Measurements from ENCODE around the gene NFATC2IP.
A peak's percentile ranks its signal among the peaks of the same experiment; 100 is the strongest.
"Not testable (repeated sequence)": the region's sequence is repeated elsewhere in the genome, so short reads cannot be mapped to it uniquely, and the experiment has no call there.

The NFATC2IP gene

DNA sequence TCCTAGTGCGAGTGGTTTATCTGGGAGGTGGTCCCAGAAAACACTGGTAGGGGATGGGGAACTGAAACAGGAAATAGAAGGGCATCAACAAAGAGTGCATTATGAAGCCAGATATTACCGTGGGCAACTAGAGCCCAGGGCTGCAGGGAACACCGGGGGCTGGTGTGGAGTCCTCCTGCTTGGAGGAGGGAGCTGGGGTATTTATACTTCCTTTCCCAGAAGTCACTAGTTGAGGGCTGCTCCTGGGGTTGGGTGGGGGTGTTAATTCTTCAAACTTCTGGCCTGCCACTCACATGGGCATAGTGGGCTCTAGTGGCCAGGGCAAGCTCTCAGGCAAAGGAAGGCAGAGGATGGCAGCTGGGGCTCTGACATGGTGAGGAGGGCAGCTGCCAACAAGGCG lies 48.8 kb downstream of the NFATC2IP start:
- no peak for DNase-seq (ENCODE audit: low spot score)

GRCh38 chr16:29000019-29000418 lies 49.3 kb downstream of the NFATC2IP start:
- no peak for DNase-seq (ENCODE audit: low spot score)

- not testable (repeated sequence) for DNase-seq (ENCODE audit: low spot score)
Observed at GRCh38 chr16:29004496-29005139, 53.9 kb downstream of the NFATC2IP start.

DNA sequence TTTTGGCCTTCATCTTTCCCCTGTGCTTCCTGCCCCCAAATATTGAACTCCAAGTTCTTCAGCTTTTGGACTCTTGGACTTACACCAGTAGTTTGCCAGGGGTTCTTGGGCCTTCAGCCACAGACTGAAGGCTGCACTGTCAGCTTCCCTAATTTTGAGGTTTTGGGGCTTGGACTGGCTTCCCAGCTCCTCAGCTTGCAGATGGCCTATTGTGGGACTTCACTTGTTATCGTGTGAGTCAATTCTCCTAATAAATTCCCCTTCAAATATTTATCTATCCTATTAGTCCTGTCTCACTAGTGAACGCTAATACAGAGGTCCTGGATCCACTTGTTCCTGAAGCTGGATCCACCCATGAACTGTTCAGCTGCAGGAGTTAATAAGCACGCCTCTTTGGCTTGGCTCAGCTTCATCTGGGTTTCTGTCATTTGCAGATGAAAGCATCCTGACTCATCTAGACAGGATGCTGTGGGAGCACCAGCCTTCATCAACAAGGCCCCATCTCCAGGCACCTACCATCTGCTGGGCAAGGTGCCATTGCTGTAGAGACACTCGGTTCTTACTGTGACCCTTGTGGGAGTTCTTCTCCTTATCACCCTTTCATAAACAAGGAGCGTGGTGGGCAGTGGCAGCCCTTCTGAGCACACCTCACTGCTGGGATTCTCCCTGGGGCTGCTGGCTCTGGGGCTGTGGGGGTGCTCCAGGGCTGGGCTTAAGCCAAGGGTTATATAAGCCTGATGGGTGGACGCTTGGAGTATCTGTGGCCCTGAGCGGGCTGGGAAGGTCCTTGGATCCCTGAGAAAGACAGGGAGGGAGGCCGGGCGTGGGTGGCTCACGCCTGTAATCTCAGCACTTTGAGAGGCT lies 57.2 kb downstream of the NFATC2IP start:
- peak; percentile 6 for DNase-seq (ENCODE audit: low spot score)

- no peak for DNase-seq (ENCODE audit: low spot score)
Observed at GRCh38 chr16:29009050-29009837, 58.5 kb downstream of the NFATC2IP start.

DNA sequence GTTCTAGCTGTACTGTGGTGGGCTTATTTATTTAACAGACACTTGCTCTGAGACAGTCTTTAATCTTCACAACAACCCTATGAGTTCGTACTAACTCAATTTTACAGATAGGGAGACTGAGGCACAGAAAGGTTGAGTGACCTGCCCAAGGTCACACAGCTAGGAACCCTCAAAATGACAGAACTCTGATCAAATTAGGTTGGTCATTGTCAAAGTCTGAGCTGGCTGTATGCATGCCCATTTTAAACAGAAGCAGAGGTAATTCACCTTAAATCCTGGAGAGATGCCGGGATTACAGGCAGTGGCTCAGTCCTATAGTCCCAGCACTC lies 59.1 kb downstream of the NFATC2IP start:
- no peak for DNase-seq (ENCODE audit: low spot score)

- no peak for DNase-seq (ENCODE audit: low spot score)
Observed at GRCh38 chr16:29011112-29011511, 60.4 kb downstream of the NFATC2IP start.

DNA sequence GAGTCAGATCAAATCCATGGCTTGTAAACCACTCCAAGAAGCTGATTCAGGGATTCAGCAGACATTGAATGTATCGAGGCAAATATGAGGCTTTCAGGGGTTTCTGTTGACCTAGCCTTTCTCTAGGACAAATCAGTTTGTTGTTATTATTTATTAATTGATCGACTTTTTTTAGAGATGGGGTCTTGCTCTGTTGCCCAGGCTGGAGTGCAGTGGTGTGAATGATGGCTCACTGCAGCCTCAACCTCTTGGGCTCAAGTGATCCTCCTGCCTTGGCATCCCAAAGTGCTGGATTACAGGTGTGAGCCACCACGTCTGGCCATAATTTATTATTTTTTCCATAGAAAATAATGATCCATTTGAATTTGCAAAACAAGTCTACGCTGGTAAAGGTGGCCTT lies 61.1 kb downstream of the NFATC2IP start:
- DNase-seq (ENCODE audit: low spot score), result no peak

- no peak for DNase-seq (ENCODE audit: low spot score)
Observed at GRCh38 chr16:29012913-29013553, 62.3 kb downstream of the NFATC2IP start.

GRCh38 chr16:29014561-29015069 lies 63.9 kb downstream of the NFATC2IP start:
- DNase-seq (ENCODE audit: low spot score), result no peak
